ENCODE data around the gene ICOSLG. TPM values are rescaled to one million over a fixed set of nuclear protein-coding genes. Genes with fewer than 3 reads are reported as not detected.
"Not testable (repeated sequence)": the region's sequence is repeated elsewhere in the genome, so short reads cannot be mapped to it uniquely, and the experiment has no call there.

Gene ICOSLG
- total RNA-seq, 1 donor from 2014 or later = 1.2 TPM

DNA sequence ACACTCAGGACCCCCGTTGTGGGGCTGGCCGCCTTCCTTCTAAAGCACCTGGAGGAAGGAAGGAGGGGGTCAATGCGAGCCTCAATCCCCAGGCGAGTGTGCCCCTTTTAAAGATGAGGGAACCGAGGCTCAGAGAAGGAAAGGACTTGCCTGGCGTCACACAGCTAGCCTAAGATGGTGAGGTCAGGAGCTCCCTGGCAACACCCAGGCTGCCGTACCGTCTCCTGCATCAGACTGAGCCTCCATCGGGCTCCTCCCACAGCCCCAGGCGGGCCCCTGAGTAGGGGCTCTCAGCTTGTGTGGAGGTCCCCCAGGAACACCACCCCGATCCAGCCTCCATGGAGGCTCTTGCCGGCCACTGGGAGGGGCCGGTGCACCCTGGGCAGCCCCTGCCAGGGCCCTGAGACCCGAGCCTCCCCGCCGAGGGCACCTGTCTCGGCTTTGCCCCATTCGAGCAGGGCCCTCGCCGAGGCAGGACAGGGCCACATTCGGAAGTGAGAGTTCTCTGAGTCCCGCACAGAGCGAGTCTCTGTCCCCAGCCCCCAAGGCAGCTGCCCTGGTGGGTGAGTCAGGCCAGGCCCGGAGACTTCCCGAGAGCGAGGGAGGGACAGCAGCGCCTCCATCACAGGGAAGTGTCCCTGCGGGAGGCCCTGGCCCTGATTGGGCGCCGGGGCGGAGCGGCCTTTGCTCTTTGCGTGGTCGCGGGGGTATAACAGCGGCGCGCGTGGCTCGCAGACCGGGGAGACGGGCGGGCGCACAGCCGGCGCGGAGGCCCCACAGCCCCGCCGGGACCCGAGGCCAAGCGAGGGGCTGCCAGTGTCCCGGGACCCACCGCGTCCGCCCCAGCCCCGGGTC lies 44.6 kb upstream of the ICOSLG start, which contains the start of gene AIRE:
AIRE (plus strand) TSS at position 739 of the 855 bp plus-strand sequence. CDS start 131 bp downstream, outside the sequence.
- Mint-ChIP-seq H3K4me1 (ENCODE audit: unreplicated experiment) (no peaks in the 10 kb centered on the region), H3K36me3 (ENCODE audit: low read depth, unreplicated experiment) (no peaks in the 10 kb centered on the region), H3K27ac (ENCODE audit: unreplicated experiment) (no peak within 1 kb of the TSS), H3K27me3 (ENCODE audit: unreplicated experiment) (peaks cover 1% of the 10 kb centered on the region), H3K4me3 (ENCODE audit: unreplicated experiment) (no peak within 1 kb of the TSS), H3K9me3 (ENCODE audit: unreplicated experiment) (no peaks in the 10 kb centered on the region)
- TF ChIP-seq, protein P1, sequence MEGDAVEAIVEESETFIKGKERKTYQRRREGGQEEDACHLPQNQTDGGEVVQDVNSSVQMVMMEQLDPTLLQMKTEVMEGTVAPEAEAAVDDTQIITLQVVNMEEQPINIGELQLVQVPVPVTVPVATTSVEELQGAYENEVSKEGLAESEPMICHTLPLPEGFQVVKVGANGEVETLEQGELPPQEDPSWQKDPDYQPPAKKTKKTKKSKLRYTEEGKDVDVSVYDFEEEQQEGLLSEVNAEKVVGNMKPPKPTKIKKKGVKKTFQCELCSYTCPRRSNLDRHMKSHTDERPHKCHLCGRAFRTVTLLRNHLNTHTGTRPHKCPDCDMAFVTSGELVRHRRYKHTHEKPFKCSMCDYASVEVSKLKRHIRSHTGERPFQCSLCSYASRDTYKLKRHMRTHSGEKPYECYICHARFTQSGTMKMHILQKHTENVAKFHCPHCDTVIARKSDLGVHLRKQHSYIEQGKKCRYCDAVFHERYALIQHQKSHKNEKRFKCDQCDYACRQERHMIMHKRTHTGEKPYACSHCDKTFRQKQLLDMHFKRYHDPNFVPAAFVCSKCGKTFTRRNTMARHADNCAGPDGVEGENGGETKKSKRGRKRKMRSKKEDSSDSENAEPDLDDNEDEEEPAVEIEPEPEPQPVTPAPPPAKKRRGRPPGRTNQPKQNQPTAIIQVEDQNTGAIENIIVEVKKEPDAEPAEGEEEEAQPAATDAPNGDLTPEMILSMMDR (IDR thresholded peaks at IDR 0.05; ENCODE audit: unreplicated experiment) = no peak
- no peak for DNase-seq (ENCODE audit: low spot score)

DNA sequence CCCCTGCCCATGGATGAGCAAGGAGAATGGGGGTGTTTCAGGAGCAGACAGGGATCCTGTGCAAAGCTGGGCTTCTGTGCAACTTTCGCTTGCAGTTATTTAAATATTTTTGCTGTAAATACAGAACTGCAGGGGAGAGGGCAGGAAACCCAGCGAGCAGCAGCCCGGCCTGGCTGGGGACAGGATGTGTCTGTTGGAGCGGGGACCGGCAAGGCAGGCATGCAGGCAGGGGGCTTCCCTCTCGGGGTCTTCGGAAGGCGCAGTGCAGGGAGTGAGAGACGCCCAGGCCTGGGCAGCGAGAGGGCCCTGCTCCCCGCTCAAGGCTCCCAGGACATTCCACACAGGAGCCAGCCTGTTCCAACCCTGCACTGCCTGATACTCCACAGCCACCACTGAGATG lies 43.2 kb upstream of the ICOSLG start:
- Mint-ChIP-seq H3K27ac (ENCODE audit: unreplicated experiment) (no peak overlapping the region), H3K27me3 (ENCODE audit: unreplicated experiment) (peaks cover 4% of the 10 kb centered on the region), H3K4me1 (ENCODE audit: unreplicated experiment) (no peaks in the 10 kb centered on the region)

DNA sequence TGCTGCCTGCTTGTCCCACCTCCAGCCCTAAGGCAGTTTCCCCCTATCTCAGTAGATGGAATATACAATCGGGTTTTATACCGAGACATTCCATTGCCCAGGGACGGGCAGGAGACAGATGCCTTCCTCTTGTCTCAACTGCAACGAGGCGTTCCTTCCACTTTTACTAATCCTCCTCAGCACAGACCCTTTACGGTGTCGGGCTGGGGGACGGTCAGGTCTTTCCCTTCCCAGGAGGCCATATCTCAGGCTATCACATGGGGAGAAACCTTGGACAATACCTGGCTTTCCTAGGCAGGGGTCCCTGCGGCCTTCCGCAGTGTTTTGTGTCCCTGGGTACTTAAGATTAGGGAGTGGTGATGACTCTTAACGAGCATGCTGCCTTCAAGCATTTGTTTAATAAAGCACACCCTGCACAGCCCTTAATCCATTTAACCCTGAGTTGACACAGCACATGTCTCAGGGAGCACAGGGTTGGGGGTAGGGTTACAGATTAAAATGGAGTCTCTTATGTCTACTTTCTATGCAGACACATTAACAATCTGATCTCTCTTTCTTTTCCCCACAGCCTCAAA lies 42.6 kb upstream of the ICOSLG start:
- not testable (repeated sequence) for H3K36me3 Mint-ChIP-seq (ENCODE audit: low read depth, unreplicated experiment); H3K9me3 Mint-ChIP-seq (ENCODE audit: unreplicated experiment); H3K27me3 Mint-ChIP-seq (ENCODE audit: unreplicated experiment); DNase-seq (ENCODE audit: low spot score); H3K27ac Mint-ChIP-seq (ENCODE audit: unreplicated experiment); H3K4me1 Mint-ChIP-seq (ENCODE audit: unreplicated experiment); H3K4me3 Mint-ChIP-seq (ENCODE audit: unreplicated experiment)

More for the DNA sequence above, 43.2 kb upstream of the ICOSLG start:
- no peak for DNase-seq (ENCODE audit: low spot score)
- H3K4me3 Mint-ChIP-seq (ENCODE audit: unreplicated experiment) = no peak overlapping the region
- no peaks in the 10 kb centered on the region for H3K36me3 Mint-ChIP-seq (ENCODE audit: low read depth, unreplicated experiment)
- no peaks in the 10 kb centered on the region for H3K9me3 Mint-ChIP-seq (ENCODE audit: unreplicated experiment)
- TF ChIP-seq, protein P1 (IDR thresholded peaks at IDR 0.05; ENCODE audit: unreplicated experiment) = no peak

DNA sequence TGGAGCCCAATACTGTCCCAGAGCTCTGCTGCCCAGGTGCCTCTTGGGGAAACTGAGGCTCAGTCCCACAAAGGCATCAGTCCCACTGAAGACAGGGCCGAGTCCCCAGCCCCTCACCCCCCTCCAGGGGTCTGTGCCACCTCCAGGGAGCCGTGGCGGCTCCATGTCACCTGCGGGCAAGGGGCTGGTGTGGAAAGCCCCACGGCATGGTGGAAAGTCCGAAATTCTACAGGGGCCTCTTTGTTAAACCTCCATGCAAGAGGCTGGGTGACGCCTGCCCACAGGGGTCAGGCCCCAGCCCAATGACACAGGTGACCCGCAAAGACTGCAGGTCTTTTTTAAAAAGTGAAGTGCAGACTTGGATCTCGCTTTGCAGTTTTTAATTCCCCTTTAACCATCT lies 41.6 kb upstream of the ICOSLG start:
- Mint-ChIP-seq H3K36me3 (ENCODE audit: low read depth, unreplicated experiment) (no peaks in the 10 kb centered on the region), H3K9me3 (ENCODE audit: unreplicated experiment) (no peaks in the 10 kb centered on the region), H3K27ac (ENCODE audit: unreplicated experiment) (no peak overlapping the region), H3K4me1 (ENCODE audit: unreplicated experiment) (no peaks in the 10 kb centered on the region), H3K4me3 (ENCODE audit: unreplicated experiment) (no peak overlapping the region), H3K27me3 (ENCODE audit: unreplicated experiment) (peaks cover 4% of the 10 kb centered on the region)
- TF ChIP-seq, protein P1 (IDR thresholded peaks at IDR 0.05; ENCODE audit: unreplicated experiment) = no peak
- DNase-seq (ENCODE audit: low spot score) = no peak

DNA sequence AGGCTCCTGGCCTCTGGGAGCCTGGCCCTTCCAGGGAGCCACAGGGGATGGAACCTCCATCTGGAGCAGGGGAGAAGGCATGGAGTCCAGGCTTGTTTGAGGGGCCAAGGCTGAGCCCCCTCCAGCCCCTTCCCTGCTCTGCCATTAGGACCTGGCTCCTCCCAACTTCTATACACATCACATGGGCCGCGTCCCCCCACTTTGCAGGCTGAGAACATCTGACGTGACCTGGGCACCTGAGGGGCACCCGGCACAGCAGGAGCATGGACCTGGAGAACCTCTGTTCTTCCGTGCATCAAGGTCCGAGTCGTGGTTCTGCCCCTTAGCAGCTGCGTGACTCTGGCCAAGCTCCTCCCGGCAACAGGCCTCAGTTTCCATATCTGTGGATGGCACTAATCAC lies 41.1 kb upstream of the ICOSLG start:
- no peak overlapping the region for H3K4me3 Mint-ChIP-seq (ENCODE audit: unreplicated experiment)
- H3K27ac Mint-ChIP-seq (ENCODE audit: unreplicated experiment) = no peak overlapping the region
- H3K9me3 Mint-ChIP-seq (ENCODE audit: unreplicated experiment) = no peaks in the 10 kb centered on the region
- peaks cover 4% of the 10 kb centered on the region for H3K27me3 Mint-ChIP-seq (ENCODE audit: unreplicated experiment)
- H3K36me3 Mint-ChIP-seq (ENCODE audit: low read depth, unreplicated experiment) = no peaks in the 10 kb centered on the region
- no peaks in the 10 kb centered on the region for H3K4me1 Mint-ChIP-seq (ENCODE audit: unreplicated experiment)
- no peak for DNase-seq (ENCODE audit: low spot score)
- TF ChIP-seq, protein P1 (IDR thresholded peaks at IDR 0.05; ENCODE audit: unreplicated experiment) = no peak
